ENCODE results near the gene SCRN2.
A peak's percentile ranks its signal among the peaks of the same experiment; 100 is the strongest.

Gene SCRN2

GRCh38 chr17:47792979-47793378 lies 48.1 kb downstream of the SCRN2 start:
- no peak for DNase-seq (ENCODE audit: low read depth)
- H3K4me3 ChIP-seq (ENCODE audit: low read length), result no peak overlapping the region
- no peak for TF ChIP-seq CTCF (conservative IDR thresholded peaks at IDR 0.05; ENCODE audit: low read depth, low read length)

GRCh38 chr17:47792457-47792856 lies 48.6 kb downstream of the SCRN2 start:
- no peak for DNase-seq (ENCODE audit: low read depth)
- H3K4me3 ChIP-seq (ENCODE audit: low read length), result no peak overlapping the region
- no peak for TF ChIP-seq CTCF (conservative IDR thresholded peaks at IDR 0.05; ENCODE audit: low read depth, low read length)

- no peak for TF ChIP-seq CTCF (conservative IDR thresholded peaks at IDR 0.05; ENCODE audit: low read depth, low read length)
- DNase-seq (ENCODE audit: low read depth), result no peak
- no peak overlapping the region for H3K4me3 ChIP-seq (ENCODE audit: low read length)
Measured at GRCh38 chr17:47791025-47791424, 50.0 kb downstream of the SCRN2 start.

- no peak overlapping the region for H3K4me3 ChIP-seq (ENCODE audit: low read length)
- TF ChIP-seq CTCF (conservative IDR thresholded peaks at IDR 0.05; ENCODE audit: low read depth, low read length), result peak; percentile 49
- no peak for DNase-seq (ENCODE audit: low read depth)
Measured at GRCh38 chr17:47789611-47790561, 51.2 kb downstream of the SCRN2 start.

Measured in retinal pigment epithelial cell (primary cell).